ENCODE measurements around the gene ERMN.
"Not testable (repeated sequence)": the region's sequence is repeated elsewhere in the genome, so short reads cannot be mapped to it uniquely, and the experiment has no call there.

ERMN gene

GRCh38 chr2:157325786-157326185, at the start of gene ERMN:
TSS of gene ERMN (minus strand) at chr2:157325824. CDS start at chr2:157325642, 182 bp downstream.
- no peak for DNase-seq

DNA sequence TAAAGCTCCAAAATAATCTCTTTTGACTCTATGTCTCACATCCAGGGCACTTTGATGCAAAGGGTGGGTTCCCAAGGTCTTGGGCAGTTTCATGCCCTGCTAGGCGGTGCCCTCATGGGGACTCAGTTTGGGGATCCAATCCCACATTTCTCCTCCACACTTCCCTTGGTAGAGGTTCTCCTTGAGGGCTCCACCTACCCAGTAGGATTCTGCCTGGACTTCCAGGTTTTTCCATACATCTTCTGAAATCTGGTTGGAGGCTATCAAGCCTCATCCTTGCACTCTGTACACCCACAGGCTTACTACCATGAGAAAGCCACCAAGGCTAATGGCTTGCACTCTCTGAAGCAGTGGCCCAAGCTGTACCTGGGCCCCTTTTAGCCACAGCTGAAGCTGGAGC, 49.8 kb upstream of the ERMN start:
- no peak for DNase-seq

DNA sequence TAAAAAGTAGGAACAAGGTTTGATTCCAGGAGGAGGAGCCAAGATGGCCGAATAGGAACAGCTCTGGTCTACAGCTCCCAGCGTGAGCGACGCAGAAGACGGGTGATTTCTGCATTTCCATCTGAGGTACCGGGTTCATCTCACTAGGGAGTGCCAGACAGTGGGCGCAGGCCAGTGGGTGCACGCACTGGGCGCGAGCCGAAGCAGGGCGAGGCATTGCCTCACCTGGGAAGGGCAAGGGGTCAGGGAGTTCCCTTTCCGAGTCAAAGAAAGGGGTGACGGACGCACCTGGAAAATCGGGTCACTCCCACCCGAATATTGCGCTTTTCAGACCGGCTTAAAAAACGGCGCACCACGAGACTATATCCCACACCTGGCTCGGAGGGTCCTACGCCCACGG, 42.9 kb upstream of the ERMN start:
- not testable (repeated sequence) for DNase-seq

- no peak for DNase-seq
Measured at GRCh38 chr2:157367704-157368103, 42.1 kb upstream of the ERMN start.

- no peak for DNase-seq
Measured at GRCh38 chr2:157364257-157364974, 38.8 kb upstream of the ERMN start.

- no peak for DNase-seq
Measured at GRCh38 chr2:157363612-157364101, 38.0 kb upstream of the ERMN start.

DNA sequence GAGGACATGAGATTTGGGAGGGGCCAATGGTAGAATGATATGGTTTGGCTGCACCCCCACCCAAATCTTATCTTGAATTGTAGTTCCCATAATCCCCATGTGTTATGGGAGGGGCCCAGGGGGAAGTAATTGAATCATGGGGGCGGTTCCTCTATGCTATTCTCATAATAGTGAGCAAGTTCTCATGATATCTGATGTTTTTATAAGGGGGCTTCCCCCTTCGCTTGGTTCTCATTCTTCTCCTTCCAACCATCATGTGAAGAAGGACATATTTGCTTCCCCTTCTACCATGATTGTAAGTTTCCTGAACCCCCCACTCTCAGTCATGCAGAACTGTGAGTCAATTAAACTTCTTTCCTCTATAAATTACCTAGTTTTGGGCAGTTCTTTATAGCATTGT, 37.0 kb upstream of the ERMN start:
- no peak for DNase-seq

GRCh38 chr2:157361526-157361925, 35.9 kb upstream of the ERMN start:
- DNase-seq = no peak

- DNase-seq = no peak
Measured at GRCh38 chr2:157359628-157360027, 34.0 kb upstream of the ERMN start.

DNA sequence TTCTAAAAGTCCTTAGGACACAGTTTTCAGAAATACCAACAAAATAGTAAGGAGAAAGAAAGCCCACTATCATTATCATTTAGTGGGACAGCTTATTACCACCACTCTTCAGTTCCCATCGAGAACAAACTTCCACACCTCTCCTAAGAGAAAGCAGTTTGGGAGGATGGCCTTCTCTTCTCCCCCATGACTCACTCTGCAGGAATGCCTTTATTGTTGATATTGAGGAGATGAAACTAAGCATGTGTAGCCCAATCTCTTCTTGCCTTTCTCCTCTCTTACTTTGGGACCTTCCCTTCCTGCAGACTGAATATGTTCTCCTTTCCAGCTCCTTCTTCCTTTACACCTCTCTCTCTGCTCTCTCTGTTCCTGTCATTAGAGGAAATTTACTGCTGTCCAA, 30.0 kb upstream of the ERMN start:
- DNase-seq = no peak

DNA sequence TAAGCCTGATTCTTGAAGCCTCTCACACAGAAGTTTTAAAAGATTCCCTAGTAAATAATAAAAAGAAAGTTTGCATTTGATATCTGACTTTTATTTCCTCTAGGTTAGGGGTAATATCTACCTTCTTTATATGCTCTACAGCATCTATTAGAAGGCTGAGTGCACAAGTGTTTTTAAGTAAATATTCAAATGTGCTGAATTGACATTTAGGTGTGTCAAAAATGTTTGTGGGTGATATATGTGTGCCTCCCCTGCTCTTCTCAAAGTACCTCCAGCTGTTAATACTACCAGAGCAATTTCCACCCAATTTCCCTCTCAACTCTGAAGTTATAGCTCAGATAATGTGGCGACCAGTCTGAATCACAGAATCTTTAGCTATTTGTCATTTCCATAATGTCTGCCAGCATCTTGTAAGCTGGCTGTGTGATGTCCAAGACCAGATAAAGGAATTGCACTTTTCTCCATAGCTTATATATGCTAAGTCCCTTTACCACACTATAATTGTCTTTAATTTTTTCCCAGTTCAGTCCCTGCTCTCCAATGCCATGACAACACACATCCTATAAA, 24.4 kb upstream of the ERMN start:
- DNase-seq = no peak

DNA sequence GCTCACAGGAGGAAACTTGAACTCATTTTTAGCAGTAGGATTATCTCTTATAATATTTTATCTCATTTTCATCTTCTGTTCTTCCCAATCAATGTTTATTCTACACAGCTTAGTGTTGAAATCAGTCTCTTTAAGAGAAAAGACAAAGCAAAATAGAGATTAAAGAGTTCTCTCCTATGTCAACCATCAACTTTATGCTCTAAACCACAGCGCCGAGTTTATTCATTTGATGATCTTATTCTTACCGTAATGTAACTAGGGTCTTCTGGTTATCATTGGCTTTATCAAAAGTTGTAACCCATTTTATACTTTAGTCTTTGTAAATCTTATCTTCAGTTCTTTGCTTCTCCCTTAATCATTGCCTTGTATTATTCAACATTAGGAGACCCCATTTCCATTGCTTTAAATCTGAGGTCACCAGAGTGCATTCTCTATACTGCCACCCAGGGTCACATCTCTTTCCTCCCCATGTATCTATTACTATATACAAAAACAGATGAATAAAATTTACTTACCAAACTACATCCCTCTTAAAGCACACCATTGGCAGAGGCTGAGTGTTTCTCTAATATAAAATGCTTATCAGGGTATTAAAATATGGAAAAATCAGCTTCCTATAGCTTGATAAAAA, 22.8 kb upstream of the ERMN start:
- DNase-seq = no peak

DNA sequence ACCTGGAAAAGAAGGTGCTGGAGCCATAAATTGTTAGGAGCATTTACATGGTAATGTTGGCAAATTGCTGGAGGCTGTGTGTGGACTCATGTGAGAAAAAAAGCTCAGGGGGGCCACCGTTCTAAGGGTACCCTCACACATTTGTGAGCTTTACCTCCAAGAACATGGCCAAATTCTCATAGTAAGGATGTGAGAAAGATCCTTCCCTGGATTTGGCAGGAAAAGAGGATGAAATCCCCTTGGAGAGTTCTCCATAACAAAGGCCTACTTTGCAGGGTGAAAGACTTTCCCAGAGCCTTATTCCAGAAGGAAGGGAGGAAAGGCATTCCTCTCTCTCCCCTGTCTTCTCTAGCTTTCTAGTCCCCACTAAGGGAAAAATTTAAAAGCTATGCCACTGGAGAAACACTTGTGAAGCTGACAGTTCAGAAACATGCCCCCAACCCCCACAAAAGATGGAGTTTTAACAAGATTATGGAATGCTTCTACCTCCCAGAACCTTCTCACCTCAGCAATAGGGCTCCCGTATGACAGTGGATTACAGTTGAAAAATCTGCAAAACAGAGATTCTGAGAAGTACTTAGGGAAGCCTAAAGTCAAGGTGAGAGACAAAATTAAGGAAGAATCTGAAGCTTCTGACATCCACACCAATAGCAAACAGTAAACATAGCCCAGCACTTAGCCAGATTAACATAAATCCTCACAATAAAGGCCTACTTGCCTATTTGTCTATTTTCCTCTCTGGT, 20.2 kb upstream of the ERMN start:
- DNase-seq = no peak

GRCh38 chr2:157341381-157341780, 15.8 kb upstream of the ERMN start:
- DNase-seq = not testable (repeated sequence)

GRCh38 chr2:157339965-157340655, 14.5 kb upstream of the ERMN start:
- DNase-seq = no peak

DNA sequence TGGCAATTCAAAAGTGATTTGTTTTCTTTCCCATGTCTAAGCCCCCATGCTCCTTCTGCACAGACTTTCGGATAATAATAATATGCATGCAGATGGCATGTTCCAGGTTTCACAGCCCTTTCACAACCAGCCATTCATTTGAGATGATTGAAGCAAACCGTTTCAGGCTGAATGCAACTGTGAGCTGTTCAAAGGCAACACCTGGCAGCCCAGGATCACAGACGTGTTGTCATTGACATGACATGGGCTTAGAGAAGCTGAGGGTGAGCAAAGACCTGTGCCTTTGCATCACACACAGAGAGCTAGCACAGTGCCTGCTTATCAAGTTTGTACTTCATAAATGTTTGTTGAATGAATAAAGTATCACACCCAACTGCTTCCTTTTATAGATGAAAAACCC, 12.4 kb upstream of the ERMN start:
- no peak for DNase-seq

DNA sequence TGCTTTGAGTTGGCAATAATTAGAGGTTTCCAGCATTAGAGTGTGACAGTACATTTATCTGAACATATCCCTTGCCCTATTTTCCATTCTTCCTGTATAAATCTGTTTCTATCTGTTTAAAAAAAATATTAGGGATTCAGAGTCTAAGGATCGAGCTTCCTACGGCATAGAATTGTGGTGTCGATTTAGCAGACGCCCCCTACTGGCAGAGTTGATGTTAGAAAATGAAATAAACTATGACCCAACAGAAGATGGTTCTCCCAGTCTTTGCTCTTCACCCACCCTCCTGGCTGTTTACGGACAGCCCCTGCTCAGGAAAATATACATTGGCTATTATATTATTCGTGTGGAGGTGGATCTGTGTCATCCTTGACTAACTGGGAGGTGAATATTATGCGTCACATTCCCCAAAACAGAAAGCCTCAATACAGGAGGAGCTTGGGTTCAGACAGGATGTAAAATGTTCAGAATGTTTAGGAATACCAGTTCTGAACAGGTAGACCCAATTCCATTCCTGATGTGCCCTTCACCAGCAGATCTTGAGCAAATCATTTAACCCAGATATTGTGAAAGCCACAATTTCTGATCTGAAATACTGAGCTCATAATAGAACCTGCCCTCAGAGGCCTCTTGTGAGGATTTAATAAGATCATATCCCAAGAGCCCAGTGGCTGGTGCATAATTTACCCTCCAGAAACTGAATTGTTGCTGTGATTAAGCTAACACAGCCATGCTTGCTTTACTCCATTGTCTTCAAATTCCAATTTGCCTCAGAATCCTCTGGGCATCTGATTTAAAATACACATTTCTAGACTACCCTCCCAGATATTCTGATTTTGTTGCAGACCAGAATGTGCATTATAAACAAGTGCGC, 10.8 kb upstream of the ERMN start:
- no peak for DNase-seq

- DNase-seq = no peak
Measured at GRCh38 chr2:157334797-157335196, 9.2 kb upstream of the ERMN start.

DNA sequence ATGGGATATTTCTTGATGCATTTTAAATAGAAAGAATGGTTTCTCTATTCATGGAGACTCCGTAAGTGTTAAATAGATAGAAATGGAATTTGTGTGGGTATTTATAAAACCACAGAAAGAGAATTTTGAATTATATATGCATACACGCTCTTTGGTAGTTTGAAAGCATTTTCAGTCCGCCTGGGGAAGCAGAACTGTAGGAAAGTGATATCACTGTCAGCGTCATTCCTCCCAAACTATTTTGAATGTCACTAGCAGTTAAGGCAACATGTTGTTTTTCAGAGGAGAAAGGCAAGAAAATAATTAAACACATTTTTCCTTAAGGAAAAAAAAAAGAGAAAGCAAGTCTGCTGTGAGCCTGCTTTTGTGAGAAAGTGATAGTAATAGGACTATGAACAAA, 8.7 kb upstream of the ERMN start:
- DNase-seq = no peak

DNA sequence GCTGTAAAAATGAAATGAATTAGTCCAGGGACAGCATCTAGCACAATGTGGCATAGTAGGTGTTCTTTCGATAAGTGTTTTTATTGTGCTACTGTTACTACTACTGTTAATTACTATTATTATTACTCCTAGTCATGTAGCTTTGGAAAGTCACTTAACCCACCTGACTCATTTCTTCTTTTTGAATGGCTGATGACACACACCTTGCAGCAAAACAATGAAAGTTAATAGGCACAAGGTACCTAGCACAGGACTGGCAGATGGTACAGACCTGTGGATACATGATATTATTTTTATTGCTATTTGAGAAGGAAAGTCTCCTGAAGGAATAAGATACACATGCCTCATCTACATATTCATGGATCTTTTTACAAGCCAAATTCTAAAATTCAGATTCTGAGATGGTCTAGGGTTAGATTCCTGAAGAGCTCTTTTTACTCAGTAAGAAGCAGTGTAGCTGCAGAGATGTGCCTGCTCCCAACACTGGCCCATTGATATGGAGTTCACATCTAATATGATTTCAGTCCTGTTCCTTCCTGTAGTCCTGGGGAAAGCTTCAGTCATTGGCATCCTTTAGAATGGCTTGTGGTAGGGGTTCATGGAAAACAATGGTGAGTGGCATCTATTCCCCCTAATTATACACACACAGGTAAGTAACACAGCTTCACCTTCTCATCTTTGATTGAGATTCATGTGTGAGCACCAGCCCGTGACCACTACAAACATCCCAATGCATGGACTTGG, 7.9 kb upstream of the ERMN start:
- DNase-seq = no peak

- DNase-seq = no peak
Measured at GRCh38 chr2:157329524-157329923, 3.9 kb upstream of the ERMN start.

Data from GF-D8 (cell line).